ENCODE data around the gene KIF18B.

- TF ChIP-seq EZH2 (IDR thresholded peaks at IDR 0.05) (no peak), POLR2AphosphoS5 (IDR thresholded peaks at IDR 0.05; ENCODE audit: borderline replicate concordance, low read depth, low read length) (no peak)
Observed at GRCh38 chr17:44926821-44927525, 20.6 kb downstream of the KIF18B start.

Measured in SK-N-MC (cell line).